Motor neuron (in vitro differentiated cells): ENCODE data around the gene CC2D1A. TPM values are rescaled to one million over a fixed set of nuclear protein-coding genes. Genes with fewer than 3 reads are reported as not detected.

Experiments used
- ATAC-seq, 8 experiments: fragments of 200-7000 bp; cut with Tn5 transposase; replicated peaks in 6 of 8; 2 replicates each; pipeline ENCODE4 v1.8.0; 2021; ENCODE audit warnings: mild to moderate bottlenecking in 8 of 8, moderate library complexity in 8 of 8
- H3K27ac ChIP-seq, 2 donors: fragments of 250-450 bp; sonication (Bioruptor Pico); 2 replicates each; pipeline ENCODE4 v1.9.0; 2021; ENCODE audit warnings: antibody characterized with exemption in 2 of 2, mild to moderate bottlenecking in 2 of 2, moderate library complexity in 1 of 2
- H3K4me1 ChIP-seq, 2 donors: fragments of 250-450 bp; sonication (Bioruptor Pico); replicated peaks in 1 of 2; 2 replicates each; pipeline ENCODE4 v1.6.1; 2021; ENCODE audit warnings: antibody characterized with exemption in 2 of 2, mild to moderate bottlenecking in 2 of 2, moderate library complexity in 1 of 2
- H3K4me3 ChIP-seq, 5 donors: fragments of 250-450 bp; sonication (Bioruptor Pico); 2 replicates each; pipeline ENCODE4 v1.9.0; 2021; ENCODE audit warnings: antibody characterized with exemption in 5 of 5, mild to moderate bottlenecking in 5 of 5, moderate library complexity in 4 of 5
- WGBS, 10 experiments: fragments of 450-650 bp; shearing (Covaris generic); methylation state at CpG; one replicate each; pipeline ENCODE4 v1.0.0; 2022; 5-methylcytosine and 5-hydroxymethylcytosine counted together
- in situ Hi-C, 9 experiments: fragments of 400-800 bp; cut with MboI; loops; one replicate each; pipeline ENCODE4 v1.15.0; 2021; ENCODE audit warnings: low sequenced_read_pairs in 9 of 9, low pct_unique_long_range_greater_than_20kb in 2 of 9; ENCODE audit not compliant: unreplicated experiment in 9 of 9
- total RNA-seq, 8 experiments: library from RNA; unstranded; fragments of 300-600 nt; gene quantifications; 2 replicates each; pipeline versions ENCODE4 v1.2.3 to v1.2.4, GENCODE V29; 2022

Gene CC2D1A
- total RNA-seq, 8 experiments from 2014 or later, result 7.6 to 32.5 (median 10.1) TPM

- 71 to 100% (median 93%) methylated on average over 1 to 2 of the region's 6 CpGs; no CpG with 5 or more reads in 7 of the 10 experiments for WGBS, 10 experiments
- in situ Hi-C loops, result no loop called here
- no peak for ATAC-seq
- Histone ChIP-seq H3K4me3 (no peak overlapping the region), H3K4me1 (peaks cover 8 to 10% of the 10 kb centered on the region in 2 donors), H3K27ac (no peak overlapping the region)
These were observed 26.2 kb downstream of the CC2D1A start for GRCh38 chr19:13932149-13932637.

- no peak for ATAC-seq
- no CpG with 5 or more reads among the region's 42 CpGs for WGBS, 10 experiments
- H3K27ac ChIP-seq, result no peak overlapping the region
- in situ Hi-C loops, result no loop called here
- no peak overlapping the region for H3K4me3 ChIP-seq
- peaks cover 15 to 17% of the 10 kb centered on the region in 2 donors for H3K4me1 ChIP-seq
These were observed 27.0 kb downstream of the CC2D1A start for GRCh38 chr19:13932911-13933393.

- Histone ChIP-seq H3K4me3 (no peak overlapping the region), H3K4me1 (peaks cover 18 to 23% of the 10 kb centered on the region in 2 donors), H3K27ac (no peak overlapping the region)
- no peak for ATAC-seq
- in situ Hi-C loops, result no loop called here
- 67 to 80% methylated on average over 1 of the region's 2 CpGs; no CpG with 5 or more reads in 8 of the 10 experiments for WGBS, 10 experiments
These were observed 28.7 kb downstream of the CC2D1A start for GRCh38 chr19:13934785-13935109.

- Histone ChIP-seq H3K4me3 (no peak overlapping the region), H3K4me1 (peaks cover 18 to 23% of the 10 kb centered on the region in 2 donors), H3K27ac (no peak overlapping the region)
- peak in 5 of 8 experiments; percentile 22 to 32 (median 28) for ATAC-seq
- in situ Hi-C loops, result no loop called here
- 80 to 100% methylated on average over 1 of the region's 22 CpGs; no CpG with 5 or more reads in 8 of the 10 experiments for WGBS, 10 experiments
These were observed 29.9 kb downstream of the CC2D1A start for GRCh38 chr19:13935765-13936510.

GRCh38 chr19:13937479-13938300 lies 31.7 kb downstream of the CC2D1A start:
- H3K4me3 ChIP-seq, result peak overlapping the region in 3 of 5 donors; percentile 0 to 2 (median 0)
- no CpG with 5 or more reads among the region's 29 CpGs for WGBS, 10 experiments
- ATAC-seq, result peak; percentile 23 to 78 (median 70)
- H3K4me1 ChIP-seq, result peaks cover 18 to 23% of the 10 kb centered on the region in 2 donors
- in situ Hi-C loops, result no loop called here
- peak overlapping the region in 1 of 2 donors; percentile 26 for H3K27ac ChIP-seq

GRCh38 chr19:13938301-13939064 lies 32.5 kb downstream of the CC2D1A start, which contains the start of gene PODNL1:
Gene PODNL1, minus strand, starts transcription at chr19:13938417. Its CDS starts 236 bp downstream, at chr19:13938181.
- 70 to 86% methylated on average over 1 to 2 of the region's 21 CpGs; no CpG with 5 or more reads in 8 of the 10 experiments for WGBS, 10 experiments
- Histone ChIP-seq H3K4me3 (peak within 1 kb of the TSS in 3 of 5 donors; percentile 0 to 2 (median 0)), H3K4me1 (peaks cover 18 to 23% of the 10 kb centered on the region in 2 donors), H3K27ac (peak within 1 kb of the TSS in 1 of 2 donors; percentile 26)
- peak; percentile 39 to 74 (median 64) for ATAC-seq
- in situ Hi-C loops, result no loop called here

- peak in 1 of 8 experiments; percentile 21 for ATAC-seq
- Histone ChIP-seq H3K4me1 (peaks cover 10 to 13% of the 10 kb centered on the region in 2 donors), H3K27ac (no peak overlapping the region), H3K4me3 (no peak overlapping the region)
- 83 to 100% (median 100%) methylated on average over 1 of the region's 1 CpG; no CpG with 5 or more reads in 6 of the 10 experiments for WGBS, 10 experiments
- in situ Hi-C loops, result no loop called here
These were observed 36.2 kb downstream of the CC2D1A start for GRCh38 chr19:13942023-13942684.

GRCh38 chr19:13946414-13946813 lies 40.4 kb downstream of the CC2D1A start:
- in situ Hi-C loops, result no loop called here
- no peak for ATAC-seq
- Histone ChIP-seq H3K4me1 (no peaks in the 10 kb centered on the region), H3K4me3 (no peak overlapping the region), H3K27ac (no peak overlapping the region)
- 80 to 95% (median 92%) methylated on average over 1 to 4 of the region's 4 CpGs; no CpG with 5 or more reads in 5 of the 10 experiments for WGBS, 10 experiments

GRCh38 chr19:13951043-13951442 lies 45.0 kb downstream of the CC2D1A start:
- peaks cover 6 to 8% of the 10 kb centered on the region in 2 donors for H3K4me1 ChIP-seq
- H3K27ac ChIP-seq, result no peak overlapping the region
- in situ Hi-C loops, result no loop called here
- no peak overlapping the region for H3K4me3 ChIP-seq
- 57 to 83% (median 73%) methylated on average over 1 to 2 of the region's 2 CpGs; no CpG with 5 or more reads in 3 of the 10 experiments for WGBS, 10 experiments
- no peak for ATAC-seq

GRCh38 chr19:13951799-13952153 lies 45.8 kb downstream of the CC2D1A start:
- 0 to 28% (median 7%) methylated on average over 2 to 12 of the region's 20 CpGs; no CpG with 5 or more reads in 2 of the 10 experiments for WGBS, 10 experiments
- peak overlapping the region; percentile 55 to 73 for H3K27ac ChIP-seq
- in situ Hi-C loops, result no loop called here
- peak overlapping the region; percentile 34 to 41 (median 35) for H3K4me3 ChIP-seq
- H3K4me1 ChIP-seq, result peaks cover 6 to 8% of the 10 kb centered on the region in 2 donors
- peak in 3 of 8 experiments; percentile 0 to 17 (median 14) for ATAC-seq

GRCh38 chr19:13952154-13952930 lies 46.3 kb downstream of the CC2D1A start, which contains the start of gene DCAF15:
Gene DCAF15, plus strand, starts transcription at chr19:13952509. Its CDS starts 4 bp downstream, at chr19:13952513.
- 0% methylated on average over 1 to 2 of the region's 65 CpGs; no CpG with 5 or more reads in 8 of the 10 experiments for WGBS, 10 experiments
- peak within 1 kb of the TSS; percentile 65 to 85 (median 71) for H3K4me3 ChIP-seq
- peak within 1 kb of the TSS; percentile 93 to 95 for H3K27ac ChIP-seq
- ATAC-seq, result peak; percentile 93 to 98 (median 96)
- in situ Hi-C loops, result no loop called here
- H3K4me1 ChIP-seq, result peaks cover 6 to 8% of the 10 kb centered on the region in 2 donors
